Thoracic aorta (tissue), 2 donors: ENCODE results near the gene SUFU. TPM values are rescaled to one million over a fixed set of nuclear protein-coding genes. Genes with fewer than 3 reads are reported as not detected.

Experiments
- ATAC-seq: fragments of 150-250 bp; one replicate; pipeline ENCODE4 v1.8.0; 2017; ENCODE audit warnings: low read depth; ENCODE audit not compliant: insufficient number of reproducible peaks, low FRiP score
- DNase-seq: peaks from one replicate; pipeline ENCODE4 v3.0.0-alpha.2; 2020; ENCODE audit warnings: low spot score
- H3K27ac ChIP-seq, 2 donors: fragments of 200-600 bp; sonication (generic); 1 replicate in 1 of 2; 2 replicates in 1 of 2; pipeline ENCODE4 v1.5.1; 2016; ENCODE audit warnings: mild to moderate bottlenecking in 2 of 2, moderate library complexity in 2 of 2
- H3K27me3 ChIP-seq: fragments of 200-600 bp; sonication (generic); replicated peaks from 2 replicates; pipeline ENCODE4 v1.6.0; 2016; ENCODE audit warnings: mild to moderate bottlenecking; ENCODE audit not compliant: insufficient read depth
- H3K36me3 ChIP-seq: fragments of 200-600 bp; sonication (generic); one replicate; pipeline ENCODE4 v1.5.1; 2016
- H3K4me1 ChIP-seq, 2 donors: fragments of 200-600 bp; sonication (generic); 1 replicate in 1 of 2; 2 replicates in 1 of 2; pipeline versions ENCODE4 v1.5.1 to v1.6.0; 2016; ENCODE audit warnings: low read depth in 2 of 2, mild to moderate bottlenecking in 1 of 2; ENCODE audit not compliant: control insufficient read depth in 1 of 2
- H3K4me3 ChIP-seq: fragments of 200-600 bp; sonication (generic); 2 replicates; pipeline ENCODE4 v1.5.1; 2016; ENCODE audit warnings: mild to moderate bottlenecking
- H3K9me3 ChIP-seq: fragments of 200-600 bp; sonication (generic); 2 replicates; pipeline ENCODE4 v1.5.1; 2016
- CTCF ChIP-seq: fragments of 200-600 bp; sonication (generic); IDR thresholded peaks from one replicate; pipeline ENCODE4 v1.5.1; 2019; ENCODE audit warnings: antibody characterized with exemption
- total RNA-seq, 2 donors: library from RNA; depleted of rRNA; stranded (reverse); fragments of >200 nt; gene quantifications; one replicate each; pipeline versions ENCODE4 v1.1.0 to v1.2.3, GENCODE V29; 2016

The SUFU gene
- total RNA-seq, 2 donors from 2014 or later: 4.6 to 7.6 TPM

- Histone ChIP-seq H3K27ac (no peak overlapping the region), H3K27me3 (no peaks in the 10 kb centered on the region), H3K9me3 (no peaks in the 10 kb centered on the region), H3K4me1 (peaks cover 3 to 39% of the 10 kb centered on the region in 2 donors), H3K36me3 (peaks cover 56% of the 10 kb centered on the region), H3K4me3 (no peak overlapping the region)
- no peak for ATAC-seq
- no peak for TF ChIP-seq CTCF
- no peak for DNase-seq
These were observed 153.1 kb downstream of the SUFU start for GRCh38 chr10:102656791-102657371.

- Histone ChIP-seq H3K4me1 (peaks cover 3 to 34% of the 10 kb centered on the region in 2 donors), H3K27me3 (no peaks in the 10 kb centered on the region), H3K27ac (no peak overlapping the region), H3K36me3 (peaks cover 56% of the 10 kb centered on the region), H3K9me3 (no peaks in the 10 kb centered on the region), H3K4me3 (no peak overlapping the region)
- DNase-seq: no peak
- TF ChIP-seq CTCF: no peak
- no peak for ATAC-seq
These were observed 153.7 kb downstream of the SUFU start for GRCh38 chr10:102657451-102657850.

- Histone ChIP-seq H3K9me3 (no peaks in the 10 kb centered on the region), H3K4me1 (peaks cover 3 to 27% of the 10 kb centered on the region in 2 donors), H3K27me3 (no peaks in the 10 kb centered on the region), H3K4me3 (no peak overlapping the region), H3K36me3 (peaks cover 51% of the 10 kb centered on the region), H3K27ac (peak overlapping the region in 1 of 2 donors; percentile 10)
- no peak for ATAC-seq
- no peak for DNase-seq
- no peak for TF ChIP-seq CTCF
These were observed 154.4 kb downstream of the SUFU start for GRCh38 chr10:102657984-102658724.

GRCh38 chr10:102658802-102659201 lies 155.0 kb downstream of the SUFU start:
- Histone ChIP-seq H3K4me1 (peaks cover 3 to 22% of the 10 kb centered on the region in 2 donors), H3K27ac (no peak overlapping the region), H3K36me3 (peaks cover 44% of the 10 kb centered on the region), H3K4me3 (no peak overlapping the region), H3K27me3 (no peaks in the 10 kb centered on the region), H3K9me3 (no peaks in the 10 kb centered on the region)
- no peak for TF ChIP-seq CTCF
- DNase-seq (no peak), ATAC-seq (no peak)

- peaks cover 3 to 22% of the 10 kb centered on the region in 2 donors for H3K4me1 ChIP-seq
- DNase-seq (no peak), ATAC-seq (no peak)
- peaks cover 25% of the 10 kb centered on the region for H3K36me3 ChIP-seq
- no peak for TF ChIP-seq CTCF
- no peaks in the 10 kb centered on the region for H3K9me3 ChIP-seq
- H3K27me3 ChIP-seq: no peaks in the 10 kb centered on the region
- no peak overlapping the region for H3K27ac ChIP-seq
- H3K4me3 ChIP-seq: peak overlapping the region; percentile 27
These were observed 157.3 kb downstream of the SUFU start for GRCh38 chr10:102660888-102661657.
